ENCODE data around the gene TMEM87B.
"Not testable (repeated sequence)": the region's sequence is repeated elsewhere in the genome, so short reads cannot be mapped to it uniquely, and the experiment has no call there.

The TMEM87B gene

DNA sequence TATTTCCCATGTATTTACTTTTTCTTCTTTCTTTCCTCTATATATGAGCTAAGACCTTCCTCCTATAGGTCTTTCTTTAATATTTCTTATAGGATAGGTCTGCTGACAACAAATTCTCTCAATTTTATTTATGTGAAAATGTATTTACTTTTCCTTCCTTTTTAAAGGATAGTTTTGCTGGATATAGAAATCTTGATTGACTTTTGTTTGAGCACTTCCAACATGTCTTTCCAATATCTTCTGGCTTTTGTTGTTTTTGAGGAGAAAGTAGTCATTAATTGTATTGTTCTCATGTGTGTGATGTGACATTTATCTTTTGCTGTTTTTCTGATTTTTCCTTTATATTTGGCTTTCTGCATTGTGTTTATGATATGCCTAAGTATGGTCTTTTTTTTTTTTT, 54.2 kb downstream of the TMEM87B start:
- TF ChIP-seq CTCF (IDR thresholded peaks at IDR 0.05; ENCODE audit: low read depth, low read length) = no peak
- H3K4me3 ChIP-seq (replicated peaks in 1 of 2; ENCODE audit: low read depth in 2 of 2, low read length in 2 of 2) = no peak overlapping the region
- no peak for DNase-seq (ENCODE audit: low read depth in 2 of 2)

DNA sequence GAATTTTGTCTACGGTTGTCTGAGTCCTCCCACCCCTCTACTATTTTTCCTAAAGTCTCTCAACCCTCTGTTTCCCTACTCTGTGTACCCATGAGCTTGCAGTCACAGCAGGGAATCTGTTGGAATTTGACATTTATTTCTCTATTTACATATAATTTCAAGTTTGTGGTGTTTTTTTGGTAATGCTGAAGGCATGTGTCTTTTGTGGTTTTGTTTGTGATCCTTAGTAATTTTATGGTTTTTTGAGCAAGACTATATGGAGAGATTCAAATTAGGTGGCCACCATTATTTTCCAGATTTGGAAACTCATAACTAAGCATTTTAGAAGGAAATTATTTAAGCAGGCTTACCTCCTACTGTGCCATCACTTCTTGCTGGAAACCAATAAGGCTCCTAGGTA, 55.9 kb downstream of the TMEM87B start:
- no peak for DNase-seq (ENCODE audit: low read depth in 2 of 2)
- TF ChIP-seq CTCF (IDR thresholded peaks at IDR 0.05; ENCODE audit: low read depth, low read length) = no peak
- H3K4me3 ChIP-seq (replicated peaks in 1 of 2; ENCODE audit: low read depth in 2 of 2, low read length in 2 of 2) = no peak overlapping the region

DNA sequence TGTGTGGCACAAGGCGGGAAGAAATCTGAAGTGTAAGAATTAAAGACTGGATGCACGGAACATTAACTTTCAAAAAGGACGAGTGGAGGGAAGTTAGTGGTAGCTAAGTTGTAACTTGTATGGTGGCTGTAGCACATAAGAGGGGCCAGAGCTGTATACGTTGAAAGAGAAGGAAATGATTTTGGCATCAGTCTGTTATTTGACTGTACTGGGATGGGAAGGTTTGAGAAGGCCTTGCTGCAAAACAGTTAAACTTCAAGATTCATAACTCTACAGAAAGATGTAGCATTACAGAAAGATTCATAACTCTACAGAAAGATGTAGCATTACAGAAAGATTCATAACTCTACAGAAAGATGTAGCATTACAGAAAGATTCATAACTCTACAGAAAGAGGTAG, 58.3 kb downstream of the TMEM87B start:
- not testable (repeated sequence) for H3K4me3 ChIP-seq (replicated peaks in 1 of 2; ENCODE audit: low read depth in 2 of 2, low read length in 2 of 2); DNase-seq (ENCODE audit: low read depth in 2 of 2)

- no peak overlapping the region for H3K4me3 ChIP-seq (replicated peaks in 1 of 2; ENCODE audit: low read depth in 2 of 2, low read length in 2 of 2)
- DNase-seq (ENCODE audit: low read depth in 2 of 2) = no peak
- TF ChIP-seq CTCF (IDR thresholded peaks at IDR 0.05; ENCODE audit: low read depth, low read length) = peak; percentile 2
These were observed 63.1 kb downstream of the TMEM87B start for GRCh38 chr2:112118148-112118547.

- peak; percentile 77 to 79 for DNase-seq (ENCODE audit: low read depth in 2 of 2)
- TF ChIP-seq CTCF (IDR thresholded peaks at IDR 0.05; ENCODE audit: low read depth, low read length) = peak; percentile 43
- H3K4me3 ChIP-seq (replicated peaks in 1 of 2; ENCODE audit: low read depth in 2 of 2, low read length in 2 of 2) = no peak overlapping the region
These were observed 66.7 kb downstream of the TMEM87B start for GRCh38 chr2:112121682-112122254.

- no peak for TF ChIP-seq CTCF (IDR thresholded peaks at IDR 0.05; ENCODE audit: low read depth, low read length)
- DNase-seq (ENCODE audit: low read depth in 2 of 2) = no peak
- no peak overlapping the region for H3K4me3 ChIP-seq (replicated peaks in 1 of 2; ENCODE audit: low read depth in 2 of 2, low read length in 2 of 2)
These were observed 74.0 kb downstream of the TMEM87B start for GRCh38 chr2:112129060-112129459.

GRCh38 chr2:112133344-112133743, 78.3 kb downstream of the TMEM87B start:
- no peak for DNase-seq (ENCODE audit: low read depth in 2 of 2)
- H3K4me3 ChIP-seq (replicated peaks in 1 of 2; ENCODE audit: low read depth in 2 of 2, low read length in 2 of 2) = no peak overlapping the region
- TF ChIP-seq CTCF (IDR thresholded peaks at IDR 0.05; ENCODE audit: low read depth, low read length) = no peak

Data from cardiac fibroblast (primary cell).